Prostate gland (tissue), 2 donors: ENCODE results near the gene AUTS2. TPM values are rescaled to one million over a fixed set of nuclear protein-coding genes. Genes with fewer than 3 reads are reported as not detected.

Source experiments
- DNase-seq: peaks from one replicate; pipeline ENCODE4 v3.0.0-alpha.2; 2019; ENCODE audit warnings: low spot score
- H3K27ac ChIP-seq, 2 donors: fragments of 200-600 bp; sonication (generic); 2 replicates each; pipeline ENCODE4 v1.5.1; 2017 to 2019
- H3K27me3 ChIP-seq: fragments of 200-600 bp; sonication (generic); replicated peaks from 2 replicates; pipeline ENCODE4 v1.5.1; 2019; ENCODE audit not compliant: insufficient read depth
- H3K36me3 ChIP-seq, 2 donors: fragments of 200-600 bp; sonication (generic); 1 replicate in 1 of 2; 2 replicates in 1 of 2; pipeline versions ENCODE4 v1.5.1 to v1.8.1; 2017 to 2019
- H3K4me1 ChIP-seq: fragments of 200-600 bp; sonication (generic); replicated peaks from 2 replicates; pipeline ENCODE4 v1.5.1; 2019
- H3K4me3 ChIP-seq, 2 donors: fragments of 200-600 bp; sonication (generic); 2 replicates each; pipeline ENCODE4 v1.5.1; 2017 to 2019
- H3K9me3 ChIP-seq: fragments of 200-600 bp; sonication (generic); 2 replicates; pipeline ENCODE4 v1.5.1; 2017
- POLR2A ChIP-seq: fragments of 450-650 bp; IDR thresholded peaks from one replicate; pipeline ENCODE4 v1.6.1; 2016; ENCODE audit warnings: antibody characterized with exemption, mild to moderate bottlenecking
- POLR2AphosphoS5 ChIP-seq: sonication (generic); formaldehyde crosslinking; IDR thresholded peaks from one replicate; pipeline ENCODE4 v1.6.1; 2017; ENCODE audit warnings: antibody characterized with exemption
- WGBS: methylation state at CpG from one replicate; pipeline ENCODE4 v1.1.5; 2018; 5-methylcytosine and 5-hydroxymethylcytosine counted together
- intact Hi-C: fragments of 100-400 bp; cut with DNase I; formaldehyde crosslinking; loops from one replicate; pipeline ENCODE4 v1.14.2; 2022
- total RNA-seq, 2 donors: library from RNA; depleted of rRNA; stranded (reverse); fragments of >200 nt; gene quantifications; one replicate each; pipeline ENCODE4 v1.1.0, GENCODE V29; 2016
- TF ChIP-seq, protein P1 (sequence below), 4 experiments: fragments of 200-600 bp in 2 of 4; fragments of 450-650 bp in 2 of 4; sonication (generic) in 2 of 4; IDR thresholded peaks; 1 replicate in 3 of 4; 2 replicates in 1 of 4; pipeline ENCODE4 v1.5.1; 2016 to 2019; ENCODE audit warnings: antibody characterized with exemption in 4 of 4, mild to moderate bottlenecking in 2 of 4, moderate library complexity in 2 of 4

AUTS2 gene
- total RNA-seq, 2 donors from 2014 or later, result 25.0 to 55.2 TPM

DNA sequence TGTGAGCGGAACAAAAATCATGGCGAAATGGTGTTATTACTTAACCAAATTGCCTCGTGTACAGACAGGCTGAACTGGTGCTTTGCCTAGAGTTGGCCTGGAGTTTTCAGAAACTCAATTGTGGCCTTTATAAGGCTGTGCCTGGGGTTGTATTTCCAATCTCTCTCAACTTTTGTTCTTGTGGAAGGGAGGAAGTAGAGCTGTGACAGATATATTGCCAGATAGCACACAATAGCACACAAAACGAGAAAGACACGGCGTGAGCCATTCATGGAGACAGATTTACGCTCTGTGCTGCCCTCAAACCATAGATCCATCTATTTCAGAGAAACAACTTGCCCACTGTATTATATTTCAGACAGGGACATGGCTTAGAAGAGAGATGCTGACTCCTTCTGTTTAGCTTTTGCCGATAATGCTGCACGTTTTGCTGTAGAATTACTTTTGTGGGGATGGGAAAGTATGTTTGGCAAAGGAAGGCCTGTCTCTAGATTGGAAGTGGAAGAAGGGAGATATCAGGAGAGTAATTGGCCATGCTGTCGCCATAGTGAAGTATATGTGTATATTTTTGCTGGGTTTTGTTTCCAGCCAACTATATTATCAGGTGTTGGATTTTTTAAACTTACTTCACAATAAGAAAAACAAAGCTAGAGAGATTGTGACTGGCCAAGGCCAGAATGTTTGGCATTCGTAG is 80.4 kb downstream of the AUTS2 start:
- Histone ChIP-seq H3K4me1 (no peaks in the 10 kb centered on the region), H3K9me3 (no peaks in the 10 kb centered on the region), H3K27me3 (no peaks in the 10 kb centered on the region), H3K4me3 (no peak overlapping the region), H3K27ac (peak overlapping the region; percentile 6 to 57), H3K36me3 (no peaks in the 10 kb centered on the region)
- 38% methylated on average over 11 of the region's 11 CpGs for WGBS
- peak; percentile 28 for TF ChIP-seq POLR2AphosphoS5
- TF ChIP-seq, protein P1, sequence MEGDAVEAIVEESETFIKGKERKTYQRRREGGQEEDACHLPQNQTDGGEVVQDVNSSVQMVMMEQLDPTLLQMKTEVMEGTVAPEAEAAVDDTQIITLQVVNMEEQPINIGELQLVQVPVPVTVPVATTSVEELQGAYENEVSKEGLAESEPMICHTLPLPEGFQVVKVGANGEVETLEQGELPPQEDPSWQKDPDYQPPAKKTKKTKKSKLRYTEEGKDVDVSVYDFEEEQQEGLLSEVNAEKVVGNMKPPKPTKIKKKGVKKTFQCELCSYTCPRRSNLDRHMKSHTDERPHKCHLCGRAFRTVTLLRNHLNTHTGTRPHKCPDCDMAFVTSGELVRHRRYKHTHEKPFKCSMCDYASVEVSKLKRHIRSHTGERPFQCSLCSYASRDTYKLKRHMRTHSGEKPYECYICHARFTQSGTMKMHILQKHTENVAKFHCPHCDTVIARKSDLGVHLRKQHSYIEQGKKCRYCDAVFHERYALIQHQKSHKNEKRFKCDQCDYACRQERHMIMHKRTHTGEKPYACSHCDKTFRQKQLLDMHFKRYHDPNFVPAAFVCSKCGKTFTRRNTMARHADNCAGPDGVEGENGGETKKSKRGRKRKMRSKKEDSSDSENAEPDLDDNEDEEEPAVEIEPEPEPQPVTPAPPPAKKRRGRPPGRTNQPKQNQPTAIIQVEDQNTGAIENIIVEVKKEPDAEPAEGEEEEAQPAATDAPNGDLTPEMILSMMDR (IDR thresholded peaks at IDR 0.05), result no peak
- intact Hi-C loops, result no loop called here
- peak; percentile 21 for DNase-seq

- Histone ChIP-seq H3K4me1 (no peaks in the 10 kb centered on the region), H3K9me3 (no peaks in the 10 kb centered on the region), H3K27ac (no peak overlapping the region), H3K36me3 (no peaks in the 10 kb centered on the region), H3K27me3 (no peaks in the 10 kb centered on the region), H3K4me3 (no peak overlapping the region)
- TF ChIP-seq, protein P1 (IDR thresholded peaks at IDR 0.05), result no peak
- no peak for TF ChIP-seq POLR2AphosphoS5
- TF ChIP-seq POLR2A, result no peak
- intact Hi-C loops, result no loop called here
- WGBS, result 78% methylated on average over 3 of the region's 3 CpGs
- DNase-seq, result no peak
These were observed 82.9 kb downstream of the AUTS2 start for GRCh38 chr7:69681181-69681580.

DNA sequence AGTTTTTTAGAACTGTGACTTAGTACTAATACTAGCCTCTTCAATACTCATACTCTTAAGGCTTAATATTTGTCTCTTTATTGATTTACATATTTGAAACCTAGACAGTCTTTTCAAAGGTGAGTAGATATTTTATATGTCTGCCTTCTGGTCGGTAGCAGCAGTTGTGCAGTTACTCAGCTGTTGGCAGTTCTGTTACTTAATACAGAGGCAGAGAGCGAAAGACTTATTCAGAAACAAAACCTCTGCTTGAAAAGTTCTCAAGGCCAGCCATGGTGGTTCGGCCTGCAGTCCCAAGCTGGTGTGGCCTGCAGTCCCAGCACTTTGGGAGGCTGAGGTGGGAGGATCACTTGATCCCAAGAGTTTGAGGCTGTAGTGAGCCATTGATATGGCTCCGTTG is 84.2 kb downstream of the AUTS2 start:
- TF ChIP-seq POLR2AphosphoS5, result no peak
- no peak for TF ChIP-seq POLR2A
- TF ChIP-seq, protein P1 (IDR thresholded peaks at IDR 0.05), result no peak
- H3K27ac ChIP-seq, result no peak overlapping the region
- intact Hi-C loops, result no loop called here
- H3K4me3 ChIP-seq, result no peak overlapping the region
- 90% methylated on average over 4 of the region's 4 CpGs for WGBS
- no peaks in the 10 kb centered on the region for H3K27me3 ChIP-seq
- H3K4me1 ChIP-seq, result peaks cover under 1% of the 10 kb centered on the region
- no peaks in the 10 kb centered on the region for H3K36me3 ChIP-seq
- no peaks in the 10 kb centered on the region for H3K9me3 ChIP-seq
- DNase-seq, result no peak

GRCh38 chr7:69683002-69683401 is 84.7 kb downstream of the AUTS2 start:
- H3K27ac ChIP-seq, result no peak overlapping the region
- peaks cover 5% of the 10 kb centered on the region for H3K4me1 ChIP-seq
- WGBS, result 80% methylated on average over 8 of the region's 8 CpGs
- DNase-seq, result no peak
- no peaks in the 10 kb centered on the region for H3K36me3 ChIP-seq
- no peaks in the 10 kb centered on the region for H3K27me3 ChIP-seq
- no peak overlapping the region for H3K4me3 ChIP-seq
- H3K9me3 ChIP-seq, result no peaks in the 10 kb centered on the region
- TF ChIP-seq, protein P1 (IDR thresholded peaks at IDR 0.05), result no peak
- TF ChIP-seq POLR2A, result no peak
- no peak for TF ChIP-seq POLR2AphosphoS5
- intact Hi-C loops, result no loop called here
